H1 (cell line): ENCODE results near the gene ANXA5. TPM values are rescaled to one million over a fixed set of nuclear protein-coding genes. Genes with fewer than 3 reads are reported as not detected.

Experiments
- ASH2L ChIP-seq: fragments of 200-600, 300-600 bp; sonication (generic); IDR thresholded peaks from one replicate; pipeline ENCODE4 v1.7.1; 2017; ENCODE audit warnings: low read length
- ATF3 ChIP-seq: IDR thresholded peaks from 2 replicates; pipeline ENCODE4 v1.6.1; 2011; ENCODE audit warnings: low read depth, mild to moderate bottlenecking, low read length; ENCODE audit not compliant: insufficient read depth
- CHD1 ChIP-seq: IDR thresholded peaks from 2 replicates; pipeline ENCODE4 v1.6.1; 2012; ENCODE audit warnings: low read depth, low read length, improper control_type of control experiment
- CHD2 ChIP-seq: IDR thresholded peaks from 2 replicates; pipeline ENCODE4 v1.6.1; 2012; ENCODE audit warnings: low read length, improper control_type of control experiment
- CREB1 ChIP-seq: IDR thresholded peaks from 2 replicates; pipeline ENCODE4 v1.6.1; 2012; ENCODE audit warnings: inconsistent platforms
- GTF2F1 ChIP-seq: IDR thresholded peaks from 2 replicates; pipeline ENCODE4 v1.6.1; 2012; ENCODE audit warnings: low read depth, low read length, improper control_type of control experiment, borderline replicate concordance
- HDAC2 ChIP-seq, 2 experiments: fragments of 300-600 bp in 1 of 2; sonication (generic) in 1 of 2; IDR thresholded peaks; 2 replicates each; pipeline ENCODE4 v1.6.1; 2011 to 2012; ENCODE audit warnings: low read depth in 2 of 2, low read length in 2 of 2, mild to moderate bottlenecking in 2 of 2, moderate library complexity in 2 of 2, borderline replicate concordance in 1 of 2, inconsistent platforms in 1 of 2
- JUN ChIP-seq: IDR thresholded peaks from 2 replicates; pipeline ENCODE4 v1.6.1; 2011; ENCODE audit warnings: low read depth, mild to moderate bottlenecking, improper control_type of control experiment, low read length
- KDM5A ChIP-seq: fragments of 200-600 bp; IDR thresholded peaks from 2 replicates; pipeline ENCODE4 v1.7.1; 2012; ENCODE audit warnings: mild to moderate bottlenecking, low read length, inconsistent platforms, mixed read lengths
- SIX5 ChIP-seq: IDR thresholded peaks from 2 replicates; pipeline ENCODE4 v1.6.1; 2011; ENCODE audit warnings: mild to moderate bottlenecking, low read depth, low read length
- YY1 ChIP-seq: IDR thresholded peaks from 2 replicates; pipeline ENCODE4 v1.6.1; 2011; ENCODE audit warnings: low read depth, mild to moderate bottlenecking, low read length
- polyA plus RNA-seq, 7 experiments: library from polyadenylated mRNA; depleted of rRNA in 3 of 7; stranded (reverse) in 5 of 7; unstranded in 2 of 7; fragments of >200 nt in 5 of 7; fragments of 200-250 nt in 2 of 7; gene quantifications; 1 replicate in 5 of 7; 2 replicates in 1 of 7; 4 replicates in 1 of 7; pipeline versions ENCODE4 v1.2.1 to v1.2.3, GENCODE V29; 2011 to 2013; ENCODE audit warnings: missing spikeins in 2 of 7, mixed read lengths in 2 of 7
- total RNA-seq: library from RNA; stranded (reverse); fragmentation: NEBNext Ultra II Directional; extraction: Animal tissue kit (Norgen Biotek cat#: 25700); gene quantifications from 2 replicates; pipeline ENCODE4 v1.2.1, GENCODE V29; 2021

ANXA5 gene
- total and polyA plus RNA-seq, 2 of the 8 experiments (the other 6 are each of a cell fraction or from before 2014, with no cell fraction given), result 213 to 221 TPM

GRCh38 chr4:121698236-121698671 is 1.5 kb upstream of the ANXA5 start (continued):
- TF ChIP-seq JUN (no peak), HDAC2 (IDR thresholded peaks at IDR 0.05; ENCODE audit: borderline replicate concordance in 1 of 2, low read depth in 2 of 2, low read length in 2 of 2) (no peak), KDM5A (no peak), ASH2L (no peak), SIX5 (no peak), CHD1 (no peak), ATF3 (no peak), CREB1 (no peak), GTF2F1 (no peak), CHD2 (no peak), YY1 (no peak)
